NCI-H1694 treated with DMSO at 0.1 percent for 48 hours (cell line): ENCODE data around the gene ZP1.

ENCODE experiments used
- DNase-seq: peaks from one replicate; lab custom pipeline; 2025; lab: John Stamatoyannopoulos, UW

Gene ZP1

DNA sequence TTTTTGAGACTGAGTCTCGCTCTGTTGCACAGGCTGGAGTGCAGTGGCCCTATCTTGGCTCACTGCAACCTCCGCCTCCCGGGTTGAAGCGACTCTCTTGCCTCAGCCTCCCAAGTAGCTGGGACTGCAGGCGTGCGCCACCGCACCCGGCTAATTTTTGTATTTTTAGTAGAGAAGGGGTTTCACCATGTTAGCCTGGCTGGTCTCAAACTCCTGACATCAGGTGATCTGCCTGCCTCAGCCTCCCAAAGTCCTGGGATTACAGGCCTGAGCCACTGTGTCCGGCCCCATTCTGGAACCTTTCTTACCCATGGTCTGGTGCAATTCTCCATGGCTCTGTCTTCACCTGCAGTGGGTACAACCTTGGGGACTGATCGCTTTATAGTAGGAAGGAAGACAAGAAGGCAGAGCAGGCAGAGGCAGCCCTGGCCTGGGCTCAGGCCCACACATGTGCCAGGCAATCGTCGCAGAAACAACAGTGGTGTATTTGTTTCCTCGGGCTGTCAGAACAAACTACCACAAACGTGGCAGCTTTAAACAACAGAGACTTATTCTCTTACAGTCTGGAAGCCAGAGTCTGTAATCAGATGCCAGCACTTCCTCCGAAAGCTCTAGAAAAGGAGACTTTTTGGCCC, 7.6 kb upstream of the ZP1 start:
- DNase-seq: no peak

DNA sequence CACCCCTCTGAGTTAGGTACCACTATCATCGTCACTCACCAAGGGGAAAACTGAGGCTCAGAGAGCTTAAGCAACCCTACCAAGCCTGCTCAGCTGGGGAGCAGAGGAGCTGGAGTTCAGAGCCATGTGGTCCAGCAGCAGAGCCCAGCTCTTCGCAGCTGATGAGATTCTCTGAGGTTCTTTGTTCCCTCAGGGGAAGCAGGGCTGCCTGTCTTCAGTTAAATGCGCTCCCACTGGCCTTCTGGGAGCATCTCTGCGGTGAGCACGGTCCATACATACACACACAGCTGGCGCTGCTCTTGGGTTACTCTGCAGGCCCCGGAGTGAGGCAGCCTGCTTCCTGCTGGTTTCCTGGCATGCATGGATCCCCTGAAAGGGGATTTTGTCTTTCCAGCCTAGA, 6.4 kb upstream of the ZP1 start:
- no peak for DNase-seq

DNA sequence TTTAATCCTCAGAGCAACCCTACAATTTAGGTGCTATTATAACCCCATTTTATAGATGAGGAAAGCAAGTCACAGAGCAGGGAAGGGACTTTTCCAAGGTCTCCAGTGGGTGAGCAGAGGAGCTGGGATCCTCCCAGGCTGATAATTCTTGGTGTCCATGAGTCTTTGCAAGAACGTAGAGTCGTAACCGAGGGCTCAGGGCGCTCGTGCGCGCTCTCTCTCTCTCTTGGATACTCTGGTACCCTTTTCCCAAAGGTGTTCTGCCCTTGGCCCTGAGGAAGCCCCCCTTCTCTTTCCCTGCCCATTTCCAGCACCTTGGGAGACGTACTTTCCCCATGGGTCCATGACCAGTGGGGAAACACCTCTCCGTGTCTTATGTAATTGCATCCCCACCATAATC, 5.2 kb upstream of the ZP1 start:
- DNase-seq: no peak

DNA sequence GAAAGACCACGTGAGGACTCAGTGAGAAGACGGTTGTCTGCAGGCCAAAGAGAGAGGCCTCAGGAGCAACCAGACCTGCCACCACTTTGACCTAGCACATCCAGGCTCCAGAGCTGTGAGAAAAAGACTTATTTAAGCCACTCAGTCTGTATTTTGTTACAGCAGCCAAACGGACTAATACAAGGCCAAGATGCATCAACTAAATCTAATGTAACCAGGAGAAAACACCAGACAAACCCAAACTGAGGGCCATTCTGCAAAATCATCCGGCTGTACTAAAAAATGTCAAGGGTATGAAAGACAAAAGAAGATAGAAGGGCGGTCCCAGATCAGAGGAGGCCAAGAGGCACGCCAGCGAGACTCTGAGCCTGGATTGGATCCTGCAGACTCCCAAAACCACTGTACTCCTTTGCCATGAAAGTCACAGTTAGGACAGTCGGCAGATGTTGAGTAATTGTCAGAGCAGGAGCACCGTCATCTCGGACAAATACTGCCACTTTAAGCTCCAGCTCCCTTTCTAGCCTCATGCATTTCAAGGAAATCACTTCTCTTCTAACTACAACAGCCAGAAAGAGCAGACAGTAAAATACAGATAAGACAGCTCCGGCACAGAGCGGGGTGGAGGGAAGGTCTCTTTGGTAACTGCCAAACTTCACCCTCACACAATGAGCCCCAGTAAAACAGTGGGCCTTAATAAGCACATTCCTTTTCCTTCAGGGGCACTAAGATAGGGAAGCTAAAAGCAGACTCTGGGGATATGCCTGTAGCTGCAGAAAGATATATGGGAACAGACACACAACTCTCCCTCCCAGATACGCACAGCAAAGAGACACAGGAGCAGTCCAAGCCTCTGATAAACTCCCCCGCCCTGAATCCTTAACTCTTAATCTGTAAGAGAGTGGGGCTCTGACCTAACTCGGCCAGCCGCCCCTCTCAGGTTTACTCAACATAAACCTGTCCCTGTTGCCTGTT, 3.5 kb upstream of the ZP1 start:
- DNase-seq: no peak

DNA sequence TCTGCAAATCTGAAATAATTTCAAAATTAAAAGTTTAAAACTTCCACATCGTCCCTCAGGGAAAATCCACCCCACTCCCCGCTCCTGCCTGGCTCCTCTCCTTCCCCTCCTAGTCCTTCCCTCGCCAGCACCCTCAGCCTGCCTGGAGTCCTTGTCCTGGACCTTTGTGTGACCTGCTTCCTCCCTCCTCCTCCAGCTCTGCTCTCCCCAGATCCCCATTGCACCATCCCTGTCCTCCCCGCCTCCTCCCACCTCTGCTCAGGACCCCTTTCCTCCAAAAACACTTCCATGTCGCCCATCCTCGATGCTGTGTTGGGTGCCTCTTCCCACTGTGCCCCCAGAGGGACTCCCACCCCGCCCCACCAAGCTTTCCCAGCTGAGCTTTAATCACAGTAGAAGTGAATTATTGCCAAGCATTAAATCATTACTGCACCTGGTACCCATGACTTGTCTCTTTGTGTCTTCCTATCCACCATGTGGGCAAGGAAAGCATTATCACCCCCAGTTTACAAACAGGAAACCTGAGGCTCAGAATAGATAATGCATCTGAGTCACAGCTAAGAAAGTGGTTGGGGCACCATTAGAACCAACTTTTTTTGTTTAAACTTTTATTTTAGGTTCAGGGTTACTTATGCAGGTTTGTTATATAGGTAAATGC, 2.4 kb upstream of the ZP1 start:
- DNase-seq: no peak

DNA sequence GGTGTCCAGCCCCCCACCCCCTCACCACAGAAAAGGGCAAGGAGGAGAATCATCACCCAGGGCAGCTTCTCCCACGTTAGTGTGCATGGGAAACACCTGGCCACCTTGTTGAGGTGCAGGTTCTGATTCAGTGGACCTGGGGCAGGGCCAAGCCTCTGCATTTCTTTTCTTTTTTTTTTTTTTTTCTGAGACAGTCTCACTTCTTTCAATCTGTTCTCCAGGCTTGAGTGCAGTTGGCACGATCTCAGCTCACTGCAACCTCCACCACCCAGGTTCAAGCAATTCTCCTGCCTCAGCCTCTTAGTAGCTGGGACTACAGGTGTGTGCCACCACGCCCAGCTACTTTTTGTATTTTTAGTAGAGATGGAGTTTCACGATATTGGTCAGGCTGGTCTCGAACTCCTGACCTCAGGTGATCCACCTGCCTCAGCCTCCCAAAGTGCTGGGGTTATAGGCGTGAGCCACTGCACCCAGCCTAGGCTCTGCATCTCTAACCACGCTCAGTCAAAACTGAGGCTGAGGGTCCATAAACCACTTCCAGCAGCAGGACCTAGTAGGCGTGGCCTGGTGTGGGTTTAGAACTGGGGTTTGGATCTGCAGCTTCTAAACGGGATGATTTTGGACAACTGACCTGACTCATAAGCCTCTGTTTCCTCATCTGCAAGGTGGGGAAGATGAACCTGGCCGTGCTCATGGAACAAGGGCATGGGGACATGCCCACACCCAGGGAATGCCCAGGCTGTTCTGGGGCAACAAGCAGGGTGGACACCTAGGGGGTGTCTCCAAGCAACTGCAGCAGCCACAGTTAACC, 734 bp downstream of the ZP1 start:
- no peak for DNase-seq

DNA sequence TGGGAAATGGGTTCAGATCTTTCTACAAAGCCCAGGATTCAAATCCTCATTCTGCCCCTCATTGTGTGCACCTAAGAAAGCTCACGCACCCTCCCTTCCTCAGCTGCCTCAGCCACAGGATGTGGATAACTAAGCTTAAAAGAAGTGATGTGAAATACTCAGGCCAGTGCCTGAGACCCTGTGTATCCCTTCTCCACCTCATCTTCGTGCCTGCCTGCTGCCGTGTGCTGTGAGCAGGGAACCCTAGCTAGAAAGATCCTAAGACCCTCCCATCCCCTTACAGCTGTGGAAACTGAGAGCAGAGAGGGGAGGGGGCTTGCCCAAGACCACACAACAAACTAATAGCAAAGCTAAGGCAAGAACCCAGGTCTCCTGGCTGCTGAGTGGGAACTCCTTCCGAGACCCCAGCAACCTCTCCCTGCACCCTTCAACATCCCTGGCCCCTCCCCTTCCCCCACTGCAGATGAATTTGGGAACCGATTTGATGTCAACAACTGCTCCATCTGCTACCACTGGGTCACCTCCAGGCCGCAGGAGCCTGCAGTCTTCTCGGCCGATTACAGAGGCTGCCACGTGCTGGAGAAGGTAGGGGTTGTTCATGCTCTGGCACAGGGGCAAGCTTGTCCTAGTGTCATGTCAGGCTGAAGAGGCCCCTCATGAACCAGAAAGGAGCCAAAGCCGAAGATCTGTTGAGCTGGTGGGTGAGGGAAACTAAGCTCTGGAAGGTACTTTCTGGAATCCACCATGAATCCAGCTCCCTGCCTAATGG, 1.5 kb downstream of the ZP1 start:
- DNase-seq: no peak

DNA sequence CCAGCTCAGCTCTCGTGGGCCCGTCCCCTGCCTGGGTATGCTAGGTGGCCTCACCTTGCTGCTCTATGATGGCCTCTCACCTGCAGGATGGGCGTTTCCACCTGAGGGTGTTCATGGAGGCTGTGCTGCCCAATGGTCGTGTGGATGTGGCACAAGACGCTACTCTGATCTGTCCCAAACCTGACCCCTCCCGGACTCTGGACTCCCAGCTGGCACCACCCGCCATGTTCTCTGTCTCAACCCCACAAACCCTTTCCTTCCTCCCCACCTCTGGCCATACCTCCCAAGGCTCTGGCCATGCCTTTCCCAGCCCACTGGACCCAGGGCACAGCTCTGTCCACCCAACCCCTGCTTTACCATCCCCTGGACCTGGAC, 2.1 kb downstream of the ZP1 start:
- DNase-seq: no peak

DNA sequence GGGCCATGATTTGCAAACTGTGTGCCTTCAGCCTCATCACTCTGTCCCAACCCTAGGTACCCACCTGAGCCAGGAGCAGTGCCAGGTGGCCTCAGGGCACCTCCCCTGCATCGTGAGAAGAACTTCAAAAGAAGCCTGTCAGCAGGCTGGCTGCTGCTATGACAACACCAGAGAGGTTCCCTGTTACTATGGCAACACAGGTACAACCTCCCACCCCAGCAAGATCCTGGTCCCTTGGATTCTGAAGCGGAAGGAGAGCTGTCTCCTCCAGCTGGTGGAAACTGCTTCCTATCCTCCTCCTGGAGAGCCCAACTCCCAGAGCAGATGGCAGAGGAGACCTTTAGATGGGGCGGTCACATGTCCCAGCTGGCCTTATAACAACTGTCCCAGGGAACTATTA, 2.9 kb downstream of the ZP1 start:
- peak; percentile 39 for DNase-seq

DNA sequence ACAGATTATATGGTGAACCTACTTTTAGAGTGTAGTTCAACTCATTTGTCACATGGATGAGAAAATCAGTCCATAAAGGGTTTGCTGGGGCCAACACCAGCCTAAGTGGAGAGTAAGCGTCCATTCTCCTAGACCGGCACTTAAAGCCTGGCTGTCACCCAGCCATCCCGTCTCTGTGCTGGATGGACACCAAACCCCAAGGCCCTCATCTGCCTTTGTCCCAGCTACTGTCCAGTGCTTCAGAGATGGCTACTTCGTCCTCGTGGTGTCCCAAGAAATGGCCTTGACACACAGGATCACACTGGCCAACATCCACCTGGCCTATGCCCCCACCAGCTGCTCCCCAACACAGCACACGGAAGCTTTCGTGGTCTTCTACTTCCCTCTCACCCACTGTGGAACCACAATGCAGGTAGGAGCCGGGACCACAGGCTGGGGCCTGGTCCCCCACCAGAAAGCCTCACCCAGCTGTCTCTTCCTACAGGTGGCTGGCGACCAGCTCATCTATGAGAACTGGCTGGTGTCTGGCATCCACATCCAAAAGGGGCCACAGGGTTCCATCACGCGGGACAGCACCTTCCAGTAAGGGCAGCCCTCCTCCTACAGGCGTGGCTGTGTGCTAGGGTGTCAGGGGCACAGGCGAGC, 3.5 kb downstream of the ZP1 start:
- DNase-seq: no peak

DNA sequence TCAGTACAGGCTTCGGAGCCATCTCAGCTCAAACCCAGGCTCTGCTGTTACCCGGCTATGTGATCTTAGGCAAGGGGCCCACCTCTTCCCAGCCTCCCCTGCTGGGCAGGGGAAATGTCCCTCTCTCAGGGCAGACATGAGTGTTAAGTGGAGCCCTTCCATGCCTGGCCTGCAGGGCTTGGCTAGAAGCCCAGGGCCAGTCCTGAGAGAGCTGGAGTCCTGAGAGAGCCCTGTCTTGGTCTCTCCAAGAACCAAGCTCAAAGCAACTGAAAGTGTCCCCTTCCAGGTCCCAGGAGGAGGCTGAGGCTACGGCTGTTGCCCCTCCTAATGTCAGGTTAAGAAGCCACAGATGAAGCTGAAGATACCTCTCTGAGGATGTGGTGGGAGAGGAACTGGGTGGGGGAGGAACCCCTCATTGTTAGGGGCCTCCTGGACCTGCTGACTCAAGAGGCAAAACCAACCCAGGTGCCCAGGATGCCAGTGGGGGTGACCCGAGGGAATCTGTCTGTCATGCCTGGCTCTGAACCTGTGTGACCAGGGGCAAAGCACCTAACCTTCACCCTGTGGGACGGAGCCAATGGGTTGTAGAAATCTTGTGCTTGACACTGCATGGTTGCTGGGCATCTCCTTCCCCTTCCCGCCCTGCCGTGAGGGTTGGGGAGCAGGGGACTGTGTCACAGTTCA, 4.2 kb downstream of the ZP1 start:
- no peak for DNase-seq

DNA sequence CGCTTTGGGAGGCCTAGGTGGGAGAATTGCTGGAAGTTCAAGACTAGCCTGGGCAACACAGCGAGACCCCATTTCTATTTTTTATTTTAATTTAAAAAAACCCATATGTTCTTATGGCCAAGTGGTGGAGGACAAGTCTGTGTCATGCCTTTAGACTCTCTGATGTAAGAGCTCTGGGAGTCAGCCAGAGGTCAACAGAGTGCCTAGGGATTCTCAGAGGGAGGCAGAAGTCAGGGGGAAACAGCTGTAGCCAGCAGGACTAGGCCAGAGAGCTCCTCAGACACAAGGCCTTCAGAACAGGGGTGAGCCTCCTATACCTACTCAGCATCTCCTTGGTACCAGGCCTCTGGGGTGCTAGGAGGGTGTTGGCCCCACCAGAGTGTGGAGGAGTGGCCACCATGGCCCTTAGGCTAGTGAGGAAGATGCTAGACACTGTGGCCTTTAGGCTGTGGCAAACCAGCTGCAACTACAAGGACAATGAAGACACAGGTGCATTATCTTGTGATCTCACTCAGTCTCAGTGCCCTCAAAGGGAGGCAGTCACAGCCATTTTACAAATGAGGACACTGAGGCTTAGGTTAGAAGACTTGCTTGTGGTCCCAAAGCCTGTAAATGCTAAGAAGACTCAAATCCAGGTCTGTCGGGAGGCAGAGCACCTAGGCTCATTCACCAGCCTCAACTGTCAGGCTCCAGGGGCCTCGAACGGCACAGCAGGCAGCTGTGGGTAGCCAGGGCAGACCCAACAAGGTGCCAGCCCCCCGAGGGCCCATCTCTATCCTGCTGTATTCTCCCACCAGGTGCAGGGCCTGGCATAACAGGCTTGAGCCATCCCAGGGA, 5.0 kb downstream of the ZP1 start:
- no peak for DNase-seq

DNA sequence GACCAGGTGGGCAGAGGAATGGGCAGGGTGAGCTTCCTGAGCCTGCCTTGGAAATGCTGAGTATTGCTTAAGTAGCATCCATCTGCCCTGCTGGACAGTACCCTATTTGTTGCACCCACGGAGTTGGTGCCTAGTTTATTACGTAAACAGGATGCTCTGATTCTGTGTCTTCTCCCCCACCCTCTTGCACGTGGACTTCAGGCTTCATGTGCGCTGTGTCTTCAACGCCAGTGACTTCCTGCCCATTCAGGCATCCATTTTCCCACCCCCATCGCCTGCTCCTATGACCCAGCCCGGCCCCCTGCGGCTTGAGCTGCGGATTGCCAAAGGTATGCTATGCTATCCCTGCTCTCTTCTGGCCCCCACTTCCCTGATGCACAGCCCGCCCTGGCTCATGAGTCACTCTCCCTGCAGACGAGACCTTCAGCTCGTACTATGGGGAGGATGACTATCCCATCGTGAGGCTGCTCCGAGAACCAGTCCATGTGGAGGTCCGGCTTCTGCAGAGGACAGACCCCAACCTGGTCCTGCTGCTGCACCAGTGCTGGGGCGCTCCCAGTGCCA, 5.7 kb downstream of the ZP1 start:
- no peak for DNase-seq

DNA sequence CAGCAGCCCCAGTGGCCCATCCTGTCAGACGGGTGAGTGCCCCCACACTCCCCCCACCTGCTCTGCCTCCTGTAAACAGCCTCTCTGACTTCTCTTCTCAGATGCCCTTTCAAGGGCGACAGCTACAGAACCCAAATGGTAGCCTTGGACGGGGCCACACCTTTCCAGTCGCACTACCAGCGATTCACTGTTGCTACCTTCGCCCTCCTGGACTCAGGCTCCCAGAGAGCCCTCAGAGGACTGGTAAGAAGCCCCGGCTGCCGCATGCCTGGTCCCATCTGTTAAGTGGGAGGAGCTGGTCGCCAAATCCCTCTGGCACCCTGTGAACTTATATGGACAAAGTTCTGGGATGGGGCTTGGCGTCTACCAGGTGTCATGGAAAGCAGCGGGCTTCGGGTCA, 6.2 kb downstream of the ZP1 start:
- no peak for DNase-seq

DNA sequence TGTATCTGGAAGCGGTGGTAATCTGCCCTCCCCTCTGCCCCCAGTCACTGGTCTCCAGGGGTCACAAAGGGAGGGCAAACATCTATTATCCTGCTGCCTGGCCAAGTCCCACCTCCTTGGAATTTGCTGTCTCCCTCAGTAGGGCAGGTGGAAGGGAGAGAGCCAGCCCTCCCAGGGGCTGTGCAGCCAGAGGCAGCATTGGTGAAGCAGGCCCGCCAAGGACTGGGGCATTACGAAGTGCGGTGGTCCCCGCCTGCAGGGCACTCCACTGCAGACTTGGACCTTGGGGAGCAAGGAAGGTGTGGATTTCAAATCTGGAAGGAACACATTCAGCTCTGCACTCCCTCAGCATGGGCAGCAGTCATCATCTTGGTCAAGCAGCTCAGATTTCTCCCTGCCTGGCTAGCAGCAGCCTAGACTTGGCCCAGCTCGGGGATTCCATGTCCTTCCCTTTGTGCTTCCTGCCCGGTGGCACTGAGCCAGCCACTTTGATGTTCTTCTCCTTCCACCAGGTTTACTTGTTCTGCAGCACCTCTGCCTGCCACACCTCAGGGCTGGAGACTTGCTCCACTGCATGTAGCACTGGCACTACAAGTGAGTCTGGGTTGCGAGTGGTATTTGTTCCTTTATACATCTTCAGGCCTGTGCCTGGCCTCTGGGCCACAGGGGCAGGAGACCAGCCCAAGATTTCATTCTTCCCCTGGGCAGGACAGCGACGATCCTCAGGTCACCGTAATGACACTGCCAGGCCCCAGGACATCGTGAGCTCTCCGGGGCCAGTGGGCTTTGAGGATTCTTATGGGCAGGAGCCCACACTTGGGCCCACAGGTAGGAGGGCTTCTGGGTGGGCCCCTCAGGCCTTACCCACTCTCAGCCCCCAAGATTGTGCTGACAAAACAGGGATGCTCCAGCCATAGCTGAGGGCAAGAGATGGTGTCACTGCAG, 7.4 kb downstream of the ZP1 start:
- DNase-seq: no peak

DNA sequence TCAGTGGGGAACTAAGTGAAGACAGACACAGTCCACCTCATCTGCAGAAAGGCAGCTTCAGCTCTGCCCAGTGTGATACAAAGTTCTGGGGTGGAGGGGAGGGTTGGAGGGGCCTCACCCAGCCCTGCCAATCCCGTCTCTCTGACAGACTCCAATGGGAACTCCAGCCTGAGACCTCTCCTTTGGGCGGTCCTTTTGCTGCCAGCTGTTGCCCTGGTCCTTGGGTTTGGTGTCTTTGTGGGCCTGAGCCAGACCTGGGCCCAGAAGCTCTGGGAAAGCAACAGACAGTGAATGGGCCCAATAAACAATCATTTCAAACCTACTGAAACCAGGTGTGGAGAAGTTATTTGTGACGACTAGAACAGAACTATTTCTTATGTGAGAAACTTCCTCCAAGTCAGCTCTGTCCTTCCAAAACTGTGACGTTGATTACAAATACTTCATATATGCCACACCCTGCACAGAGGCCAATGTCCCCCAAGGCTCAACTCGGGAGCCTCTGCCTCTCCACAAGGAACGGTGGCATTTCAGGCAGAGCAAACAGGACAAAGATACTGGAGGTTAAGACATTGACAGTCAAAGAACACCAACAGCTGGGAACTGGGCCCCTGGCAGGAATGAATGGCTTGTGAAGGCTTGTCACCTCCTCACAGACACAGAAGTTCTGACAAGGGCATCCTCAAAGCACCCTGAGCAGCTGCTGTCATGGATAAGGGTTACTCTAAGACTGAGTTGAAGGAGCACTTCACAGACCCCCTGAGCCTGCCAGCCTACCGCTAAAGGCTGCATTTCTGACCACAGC, 8.2 kb downstream of the ZP1 start:
- no peak for DNase-seq

DNA sequence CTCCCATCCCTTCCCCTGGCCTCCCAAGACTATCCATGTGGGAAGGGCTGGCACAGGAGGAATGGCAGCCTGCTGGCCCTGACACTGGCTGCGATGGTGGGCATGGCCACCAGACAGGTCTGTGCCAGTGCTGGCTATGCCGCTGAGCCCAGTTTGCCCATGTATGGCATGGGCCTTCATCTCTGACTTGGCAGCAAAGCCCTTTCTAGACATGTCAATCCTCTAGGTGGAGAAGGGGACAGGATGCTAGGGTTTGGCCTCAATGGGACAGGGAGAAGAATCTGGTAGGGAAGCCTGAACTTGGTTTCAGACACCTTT, 8.8 kb downstream of the ZP1 start:
- DNase-seq: no peak
